ENCODE measurements around the gene DAGLA. TPM values are rescaled to one million over a fixed set of nuclear protein-coding genes. Genes with fewer than 3 reads are reported as not detected.
"Not testable (repeated sequence)": the region's sequence is repeated elsewhere in the genome, so short reads cannot be mapped to it uniquely, and the experiment has no call there.

Gene DAGLA
- total and polyA plus RNA-seq, 2 experiments from 2014 or later = 7.4 to 8.9 TPM

GRCh38 chr11:61654397-61654829, 25.8 kb upstream of the DAGLA start:
- H3K27ac ChIP-seq = peak overlapping the region; percentile 97
- no peaks in the 10 kb centered on the region for H3K79me2 ChIP-seq
- TF ChIP-seq CTCF (IDR thresholded peaks at IDR 0.05; ENCODE audit: poor library complexity) = no peak
- no peak for TF ChIP-seq EZH2phosphoT487 (IDR thresholded peaks at IDR 0.05; ENCODE audit: low read depth, severe bottlenecking, unreplicated experiment)
- TF ChIP-seq EZH2 (IDR thresholded peaks at IDR 0.05; ENCODE audit: borderline replicate concordance) = no peak
- H3K36me3 ChIP-seq (replicated peaks; ENCODE audit: insufficient read depth, low read depth) = no peaks in the 10 kb centered on the region
- no peak overlapping the region for H2AFZ ChIP-seq
- 83% methylated on average over 7 of the region's 7 CpGs for WGBS (ENCODE audit: low lambda C conversion rate, missing lambda C conversion rate)
- peaks cover 22% of the 10 kb centered on the region for H3K4me1 ChIP-seq (ENCODE audit: insufficient read depth)
- no peaks in the 10 kb centered on the region for H3K27me3 ChIP-seq
- no peak for DNase-seq (ENCODE audit: low spot score)
- H3K4me3 ChIP-seq = no peak overlapping the region
- H3K9me2 ChIP-seq (replicated peaks; ENCODE audit: insufficient read depth) = no peaks in the 10 kb centered on the region
- no peak overlapping the region for H3K4me2 ChIP-seq
- no peaks in the 10 kb centered on the region for H3K9me3 ChIP-seq (ENCODE audit: low read depth)
- H4K20me1 ChIP-seq (ENCODE audit: insufficient read depth, poor library complexity, severe bottlenecking) = no peaks in the 10 kb centered on the region

- not testable (repeated sequence) for H4K20me1 ChIP-seq (ENCODE audit: insufficient read depth, poor library complexity, severe bottlenecking); H2AFZ ChIP-seq; H3K27me3 ChIP-seq; H3K79me2 ChIP-seq; H3K9me3 ChIP-seq (ENCODE audit: low read depth); H3K36me3 ChIP-seq (replicated peaks; ENCODE audit: insufficient read depth, low read depth); H3K4me3 ChIP-seq; H3K9me2 ChIP-seq (replicated peaks; ENCODE audit: insufficient read depth); DNase-seq (ENCODE audit: low spot score)
- Histone ChIP-seq H3K27ac (peak overlapping the region; percentile 98), H3K4me1 (ENCODE audit: insufficient read depth) (peaks cover 22% of the 10 kb centered on the region), H3K4me2 (peak overlapping the region; percentile 42)
- 53% methylated on average over 16 of the region's 17 CpGs for WGBS (ENCODE audit: low lambda C conversion rate, missing lambda C conversion rate)
Measured at GRCh38 chr11:61655266-61656159, 24.7 kb upstream of the DAGLA start.

- 77% methylated on average over 7 of the region's 13 CpGs for WGBS (ENCODE audit: low lambda C conversion rate, missing lambda C conversion rate)
- Histone ChIP-seq H3K4me1 (ENCODE audit: insufficient read depth) (peaks cover 22% of the 10 kb centered on the region), H2AFZ (no peak overlapping the region), H3K4me2 (no peak overlapping the region), H4K20me1 (ENCODE audit: insufficient read depth, poor library complexity, severe bottlenecking) (no peaks in the 10 kb centered on the region), H3K27ac (peak overlapping the region; percentile 98), H3K79me2 (no peaks in the 10 kb centered on the region), H3K9me2 (replicated peaks; ENCODE audit: insufficient read depth) (no peaks in the 10 kb centered on the region), H3K9me3 (ENCODE audit: low read depth) (no peaks in the 10 kb centered on the region), H3K27me3 (no peaks in the 10 kb centered on the region), H3K4me3 (no peak overlapping the region), H3K36me3 (replicated peaks; ENCODE audit: insufficient read depth, low read depth) (no peaks in the 10 kb centered on the region)
- TF ChIP-seq CTCF (IDR thresholded peaks at IDR 0.05; ENCODE audit: poor library complexity) = no peak
- TF ChIP-seq EZH2 (IDR thresholded peaks at IDR 0.05; ENCODE audit: borderline replicate concordance) = no peak
- no peak for TF ChIP-seq EZH2phosphoT487 (IDR thresholded peaks at IDR 0.05; ENCODE audit: low read depth, severe bottlenecking, unreplicated experiment)
- no peak for DNase-seq (ENCODE audit: low spot score)
Measured at GRCh38 chr11:61656347-61657077, 23.7 kb upstream of the DAGLA start.

Data from hepatocyte (in vitro differentiated cells).